D721Med (cell line): ENCODE results near the gene SLC34A3.

Experiments
- DNase-seq: peaks from one replicate; pipeline ENCODE4 v3.0.0; 2011; ENCODE audit warnings: low spot score; ENCODE audit not compliant: insufficient read length
- FAIRE-seq: peaks from 2 replicates; lab custom pipeline; 2011; peaks lifted over from hg19 to GRCh38; lab: Jason Lieb, UNC
- TF ChIP-seq, protein P1 (sequence below): IDR thresholded peaks from 2 replicates; pipeline ENCODE4 v1.5.1; 2012; ENCODE audit warnings: mild to moderate bottlenecking, control low read depth; ENCODE audit not compliant: insufficient read depth; ENCODE audit errors: missing control alignments

Gene SLC34A3

DNA sequence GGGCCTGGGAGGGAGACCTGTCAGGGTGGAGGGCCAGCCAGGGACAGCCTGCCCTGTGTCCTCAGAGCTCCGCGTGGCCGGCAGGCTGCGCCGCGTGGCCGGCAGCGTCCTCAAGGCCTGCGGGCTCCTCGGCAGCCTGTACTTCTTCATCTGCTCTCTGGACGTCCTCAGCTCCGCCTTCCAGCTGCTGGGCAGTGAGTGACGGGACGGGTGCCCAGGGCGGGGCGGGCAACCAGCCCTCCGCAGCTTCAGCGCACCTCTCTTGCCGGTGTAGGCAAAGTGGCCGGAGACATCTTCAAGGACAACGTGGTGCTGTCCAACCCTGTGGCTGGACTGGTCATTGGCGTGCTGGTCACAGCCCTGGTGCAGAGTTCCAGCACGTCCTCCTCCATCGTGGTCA is 1.8 kb downstream of the SLC34A3 start:
- FAIRE-seq (no peak), DNase-seq (no peak)
- TF ChIP-seq, protein P1, sequence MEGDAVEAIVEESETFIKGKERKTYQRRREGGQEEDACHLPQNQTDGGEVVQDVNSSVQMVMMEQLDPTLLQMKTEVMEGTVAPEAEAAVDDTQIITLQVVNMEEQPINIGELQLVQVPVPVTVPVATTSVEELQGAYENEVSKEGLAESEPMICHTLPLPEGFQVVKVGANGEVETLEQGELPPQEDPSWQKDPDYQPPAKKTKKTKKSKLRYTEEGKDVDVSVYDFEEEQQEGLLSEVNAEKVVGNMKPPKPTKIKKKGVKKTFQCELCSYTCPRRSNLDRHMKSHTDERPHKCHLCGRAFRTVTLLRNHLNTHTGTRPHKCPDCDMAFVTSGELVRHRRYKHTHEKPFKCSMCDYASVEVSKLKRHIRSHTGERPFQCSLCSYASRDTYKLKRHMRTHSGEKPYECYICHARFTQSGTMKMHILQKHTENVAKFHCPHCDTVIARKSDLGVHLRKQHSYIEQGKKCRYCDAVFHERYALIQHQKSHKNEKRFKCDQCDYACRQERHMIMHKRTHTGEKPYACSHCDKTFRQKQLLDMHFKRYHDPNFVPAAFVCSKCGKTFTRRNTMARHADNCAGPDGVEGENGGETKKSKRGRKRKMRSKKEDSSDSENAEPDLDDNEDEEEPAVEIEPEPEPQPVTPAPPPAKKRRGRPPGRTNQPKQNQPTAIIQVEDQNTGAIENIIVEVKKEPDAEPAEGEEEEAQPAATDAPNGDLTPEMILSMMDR: no peak

DNA sequence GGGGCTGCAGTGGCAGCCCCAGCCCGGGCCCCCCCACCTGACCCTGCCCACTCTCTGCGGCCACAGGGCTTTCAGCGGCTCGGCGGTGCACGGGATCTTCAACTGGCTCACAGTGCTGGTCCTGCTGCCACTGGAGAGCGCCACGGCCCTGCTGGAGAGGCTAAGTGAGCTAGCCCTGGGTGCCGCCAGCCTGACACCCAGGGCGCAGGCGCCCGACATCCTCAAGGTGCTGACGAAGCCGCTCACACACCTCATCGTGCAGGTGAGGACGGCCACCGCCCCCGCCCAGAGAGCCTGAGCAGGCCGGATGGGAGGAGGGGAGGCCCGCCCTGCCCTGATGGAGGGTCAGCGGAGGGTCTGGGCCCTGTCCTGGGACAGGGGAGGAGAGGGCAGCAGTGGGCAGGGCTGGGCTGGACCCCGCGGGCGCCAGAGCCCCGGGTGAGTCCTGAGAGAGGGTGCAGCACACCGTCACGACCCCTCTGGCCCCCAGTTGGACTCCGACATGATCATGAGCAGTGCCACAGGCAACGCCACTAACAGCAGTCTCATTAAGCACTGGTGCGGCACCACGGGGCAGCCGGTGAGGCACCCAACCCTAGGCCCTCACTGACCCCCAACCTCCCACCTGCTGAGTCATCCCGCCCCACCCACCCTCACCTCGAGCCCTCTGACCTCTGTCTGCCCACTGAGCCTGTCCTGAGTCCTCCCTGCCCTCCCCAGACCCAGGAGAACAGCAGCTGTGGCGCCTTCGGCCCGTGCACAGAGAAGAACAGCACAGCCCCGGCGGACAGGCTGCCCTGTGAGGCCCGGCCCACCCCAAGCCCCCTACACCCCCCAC is 2.7 kb downstream of the SLC34A3 start:
- DNase-seq (no peak), FAIRE-seq (no peak)
- TF ChIP-seq, protein P1: no peak

DNA sequence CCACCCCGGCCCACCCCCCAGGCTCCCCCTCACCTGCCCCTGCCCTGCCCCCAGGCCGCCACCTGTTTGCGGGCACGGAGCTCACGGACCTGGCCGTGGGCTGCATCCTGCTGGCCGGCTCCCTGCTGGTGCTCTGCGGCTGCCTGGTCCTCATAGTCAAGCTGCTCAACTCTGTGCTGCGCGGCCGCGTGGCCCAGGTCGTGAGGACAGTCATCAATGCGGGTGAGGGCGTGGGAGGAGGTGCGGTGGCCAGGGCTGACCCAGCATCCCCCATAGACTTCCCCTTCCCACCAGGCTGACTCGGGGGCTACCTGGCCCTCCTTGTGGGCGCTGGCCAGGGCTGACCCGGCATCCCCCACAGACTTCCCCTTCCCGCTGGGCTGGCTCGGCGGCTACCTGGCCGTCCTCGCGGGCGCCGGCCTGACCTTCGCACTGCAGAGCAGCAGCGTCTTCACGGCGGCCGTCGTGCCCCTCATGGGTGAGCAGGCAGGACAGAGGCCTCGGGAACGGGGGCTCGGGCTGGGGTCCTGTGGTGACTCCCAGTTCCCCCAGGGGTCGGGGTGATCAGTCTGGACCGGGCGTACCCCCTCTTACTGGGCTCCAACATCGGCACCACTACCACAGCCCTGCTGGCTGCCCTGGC is 3.5 kb downstream of the SLC34A3 start:
- FAIRE-seq: no peak
- TF ChIP-seq, protein P1: no peak
- DNase-seq: no peak

- DNase-seq (no peak), FAIRE-seq (no peak)
- TF ChIP-seq, protein P1: no peak
These were observed 4.2 kb downstream of the SLC34A3 start for GRCh38 chr9:137234758-137235423.

DNA sequence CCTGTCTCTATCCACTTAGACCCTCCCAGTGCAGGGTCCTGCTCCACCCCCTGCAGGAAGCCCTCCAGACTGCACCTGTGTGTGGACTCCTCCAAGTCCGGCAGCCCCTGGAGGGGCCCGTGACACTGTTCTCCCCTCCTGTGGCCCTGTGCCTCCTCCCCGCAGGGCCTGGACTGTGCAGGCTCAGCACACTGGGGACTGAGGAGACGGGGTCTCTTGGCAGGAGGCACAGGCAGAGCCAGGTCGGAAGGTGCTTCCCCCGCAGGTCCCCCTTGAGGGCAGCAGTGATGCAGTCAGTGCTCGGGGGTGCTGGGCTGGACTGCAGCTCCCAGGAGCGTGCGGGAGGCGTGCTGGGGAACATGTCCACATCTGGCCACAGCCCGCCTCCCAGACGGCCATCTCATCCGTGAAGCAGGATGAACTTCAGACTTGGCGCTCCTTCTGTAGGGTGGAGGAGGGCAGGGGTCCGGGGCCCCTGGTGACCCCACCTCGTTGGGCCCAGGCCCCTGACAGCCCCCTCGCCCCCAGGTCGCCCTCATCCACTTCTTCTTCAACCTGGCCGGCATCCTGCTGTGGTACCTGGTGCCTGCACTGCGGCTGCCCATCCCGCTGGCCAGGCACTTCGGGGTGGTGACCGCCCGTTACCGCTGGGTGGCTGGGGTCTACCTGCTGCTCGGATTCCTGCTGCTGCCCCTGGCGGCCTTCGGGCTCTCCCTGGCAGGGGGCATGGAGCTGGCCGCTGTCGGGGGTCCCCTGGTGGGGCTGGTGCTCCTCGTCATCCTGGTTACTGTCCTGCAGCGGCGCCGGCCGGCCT is 4.9 kb downstream of the SLC34A3 start:
- FAIRE-seq: no peak
- TF ChIP-seq, protein P1: no peak
- DNase-seq: no peak

GRCh38 chr9:137236238-137236935 is 5.7 kb downstream of the SLC34A3 start:
- DNase-seq: peak; percentile 100
- TF ChIP-seq, protein P1: peak; percentile 93
- FAIRE-seq: no peak
